Mesendoderm (in vitro differentiated cells): Measurements from ENCODE around the gene RPP21. TPM values are rescaled to one million over a fixed set of nuclear protein-coding genes. Genes with fewer than 3 reads are reported as not detected.

Experiments used
- DNase-seq: peaks from one replicate; pipeline ENCODE4 v3.0.0; 2013
- H2AK5ac ChIP-seq: 2 replicates; pipeline ENCODE4 v1.6.1; 2013; ENCODE audit warnings: low read length, inconsistent platforms
- H2BK120ac ChIP-seq: 2 replicates; pipeline ENCODE4 v1.6.1; 2013; ENCODE audit warnings: low read depth, mild to moderate bottlenecking, low read length, moderate library complexity, mixed read lengths
- H2BK15ac ChIP-seq: replicated peaks from 2 replicates; pipeline ENCODE4 v1.6.1; 2013; ENCODE audit warnings: low read depth, mild to moderate bottlenecking, moderate library complexity
- H2BK5ac ChIP-seq: 2 replicates; pipeline ENCODE4 v1.6.1; 2013; ENCODE audit warnings: low read length, inconsistent platforms
- H3K18ac ChIP-seq: 2 replicates; pipeline ENCODE4 v1.6.1; 2013; ENCODE audit warnings: mild to moderate bottlenecking, low read length, mixed read lengths
- H3K23ac ChIP-seq: one replicate; pipeline ENCODE4 v1.6.1; 2013; ENCODE audit warnings: low read length
- H3K27ac ChIP-seq: 2 replicates; pipeline ENCODE4 v1.5.1; 2013; ENCODE audit warnings: low read depth, mild to moderate bottlenecking, inconsistent platforms, low read length, moderate library complexity
- H3K27me3 ChIP-seq: 2 replicates; pipeline ENCODE4 v1.6.1; 2013; ENCODE audit warnings: low read length, control low read depth, mild to moderate bottlenecking, inconsistent platforms; ENCODE audit not compliant: insufficient read depth, poor library complexity
- H3K36me3 ChIP-seq: 2 replicates; pipeline ENCODE4 v1.6.1; 2013; ENCODE audit warnings: low read length, inconsistent platforms; ENCODE audit not compliant: control insufficient read depth, insufficient read depth
- H3K4ac ChIP-seq: one replicate; pipeline ENCODE4 v1.6.1; 2013; ENCODE audit warnings: low read depth, mild to moderate bottlenecking, low read length, moderate library complexity
- H3K4me1 ChIP-seq: 2 replicates; pipeline ENCODE4 v1.6.1; 2013; ENCODE audit warnings: low read depth, low read length, inconsistent platforms; ENCODE audit not compliant: control insufficient read depth
- H3K4me2 ChIP-seq: 2 replicates; pipeline ENCODE4 v1.6.1; 2013; ENCODE audit warnings: low read length
- H3K4me3 ChIP-seq: 2 replicates; pipeline ENCODE4 v1.5.1; 2013; ENCODE audit warnings: mild to moderate bottlenecking, low read length
- H3K56ac ChIP-seq: one replicate; pipeline ENCODE4 v1.6.1; 2013; ENCODE audit warnings: low read length
- H3K79me1 ChIP-seq: 2 replicates; pipeline ENCODE4 v1.6.1; 2013; ENCODE audit warnings: low read length, inconsistent platforms
- H3K79me2 ChIP-seq: 2 replicates; pipeline ENCODE4 v1.6.1; 2013; ENCODE audit warnings: mild to moderate bottlenecking, low read length; ENCODE audit not compliant: control insufficient read depth, insufficient read depth
- H3K9ac ChIP-seq: 2 replicates; pipeline ENCODE4 v1.6.1; 2013; ENCODE audit warnings: low read length, inconsistent platforms
- H4K5ac ChIP-seq: one replicate; pipeline ENCODE4 v1.6.1; 2013; ENCODE audit warnings: low read length
- H4K8ac ChIP-seq: one replicate; pipeline ENCODE4 v1.6.1; 2013; ENCODE audit warnings: low read depth, mild to moderate bottlenecking, control low read depth, low read length, moderate library complexity
- WGBS: extraction: QIAGEN DNeasy Blood & Tissue Kit; methylation state at CpG from one replicate; pipeline ENCODE4 v1.1.7; 2013; ENCODE audit warnings: low lambda C conversion rate, missing lambda C conversion rate; ENCODE audit not compliant: insufficient coverage; ENCODE audit errors: extremely low coverage; 5-methylcytosine and 5-hydroxymethylcytosine counted together
- small RNA-seq: library from polyadenylated mRNA; stranded (forward); fragments of <200 nt; extraction: miRNeasy Mini kit (QIAGEN cat#:217004); gene quantifications from one replicate; pipeline ENCODE3, GENCODE V24; 2013; ENCODE audit not compliant: insufficient read depth

The RPP21 gene

DNA sequence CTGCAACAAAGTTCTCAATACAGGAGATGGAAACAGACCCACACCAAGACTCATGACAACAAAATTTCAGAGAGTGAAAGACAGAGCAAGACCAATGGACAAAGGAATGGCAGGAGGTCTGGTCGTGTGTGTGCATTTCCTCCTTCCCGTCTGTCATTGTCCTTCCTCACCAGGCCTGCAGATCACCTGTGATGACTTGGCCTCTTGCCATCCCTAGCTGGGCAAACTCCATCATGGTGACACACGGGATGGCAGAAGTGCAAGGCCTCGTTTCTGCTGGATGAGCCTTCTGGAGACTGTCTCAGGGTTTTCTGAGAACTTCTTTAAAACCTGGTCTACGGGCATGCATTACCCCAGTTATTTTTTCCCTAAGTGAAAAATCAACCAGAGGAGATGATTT lies 49.2 kb downstream of the RPP21 start:
- Histone ChIP-seq H3K9ac (no peak overlapping the region), H4K8ac (no peak overlapping the region), H3K23ac (no peak overlapping the region), H3K36me3 (no peaks in the 10 kb centered on the region), H3K27ac (no peak overlapping the region), H3K4me2 (no peak overlapping the region), H2BK5ac (no peak overlapping the region), H3K4ac (no peak overlapping the region), H3K4me3 (no peak overlapping the region), H3K18ac (no peak overlapping the region), H3K4me1 (no peaks in the 10 kb centered on the region), H3K79me2 (no peaks in the 10 kb centered on the region), H2BK15ac (no peak overlapping the region), H3K56ac (no peak overlapping the region), H2BK120ac (no peak overlapping the region), H2AK5ac (no peak overlapping the region), H4K5ac (no peak overlapping the region), H3K27me3 (no peaks in the 10 kb centered on the region), H3K79me1 (no peaks in the 10 kb centered on the region)
- WGBS, result no CpG with 5 or more reads among the region's 5 CpGs
- DNase-seq, result no peak

Small RNA genes lying within 50 kb of the gene (small RNA-seq; reads per million reads assigned to genes)
- gene HLA-N, result not detected
